Placental epithelial cell (primary cell): ENCODE data around the gene ISG20. TPM values are rescaled to one million over a fixed set of nuclear protein-coding genes. Genes with fewer than 3 reads are reported as not detected.

Source experiments
- small RNA-seq: library from RNA; depleted of rRNA; stranded (forward); fragments of <200 nt; gene quantifications from one replicate; pipeline ENCODE3, GENCODE V24; 2012
- total RNA-seq: library from RNA; depleted of rRNA; stranded (reverse); fragments of >200 nt; gene quantifications from 2 replicates; pipeline ENCODE4 v1.2.3, GENCODE V29; 2012

Gene ISG20
- 0.39 and 0.65 TPM in 2 replicates for total RNA-seq

DNA sequence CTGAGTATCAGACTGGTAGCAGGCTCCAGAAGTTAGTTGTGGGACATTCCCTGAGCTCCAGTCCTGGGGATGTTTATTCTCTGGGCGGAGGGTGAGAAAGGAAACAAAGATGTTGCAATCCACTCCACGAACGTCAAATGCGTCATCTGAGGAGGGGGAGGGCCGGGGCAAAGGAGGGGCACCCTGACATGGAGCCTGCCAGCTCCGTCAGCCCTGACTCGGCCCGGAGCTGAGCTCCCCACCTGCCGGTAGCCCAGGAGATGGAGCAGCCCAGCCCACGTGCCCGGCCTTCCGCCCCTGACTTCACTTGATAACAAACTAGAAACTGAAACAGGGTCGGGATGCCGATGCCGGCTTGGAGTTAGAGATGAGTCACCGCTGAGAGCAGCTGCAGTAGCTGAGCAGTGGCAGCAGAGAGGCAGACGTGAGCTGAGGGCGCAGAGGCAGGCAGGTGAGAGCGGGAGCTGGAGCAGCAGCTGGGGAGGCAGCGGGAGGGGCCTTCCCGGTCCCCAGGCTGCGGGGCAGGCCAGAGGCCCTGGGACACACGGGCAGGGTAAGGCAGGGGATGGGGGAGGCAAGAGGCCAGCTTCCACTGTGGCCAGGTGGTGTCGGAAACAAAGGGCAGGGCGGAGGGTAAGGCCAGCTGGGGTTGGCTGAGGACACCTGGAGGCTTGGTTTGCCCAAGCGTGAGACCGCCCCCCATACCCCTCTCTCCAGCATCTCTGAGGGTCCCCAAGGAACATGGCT is at the start of gene ISG20:
ISG20 (plus strand) TSS at position 391 of the 747 bp plus-strand sequence; CDS start at position 742, 351 bp downstream.

DNA sequence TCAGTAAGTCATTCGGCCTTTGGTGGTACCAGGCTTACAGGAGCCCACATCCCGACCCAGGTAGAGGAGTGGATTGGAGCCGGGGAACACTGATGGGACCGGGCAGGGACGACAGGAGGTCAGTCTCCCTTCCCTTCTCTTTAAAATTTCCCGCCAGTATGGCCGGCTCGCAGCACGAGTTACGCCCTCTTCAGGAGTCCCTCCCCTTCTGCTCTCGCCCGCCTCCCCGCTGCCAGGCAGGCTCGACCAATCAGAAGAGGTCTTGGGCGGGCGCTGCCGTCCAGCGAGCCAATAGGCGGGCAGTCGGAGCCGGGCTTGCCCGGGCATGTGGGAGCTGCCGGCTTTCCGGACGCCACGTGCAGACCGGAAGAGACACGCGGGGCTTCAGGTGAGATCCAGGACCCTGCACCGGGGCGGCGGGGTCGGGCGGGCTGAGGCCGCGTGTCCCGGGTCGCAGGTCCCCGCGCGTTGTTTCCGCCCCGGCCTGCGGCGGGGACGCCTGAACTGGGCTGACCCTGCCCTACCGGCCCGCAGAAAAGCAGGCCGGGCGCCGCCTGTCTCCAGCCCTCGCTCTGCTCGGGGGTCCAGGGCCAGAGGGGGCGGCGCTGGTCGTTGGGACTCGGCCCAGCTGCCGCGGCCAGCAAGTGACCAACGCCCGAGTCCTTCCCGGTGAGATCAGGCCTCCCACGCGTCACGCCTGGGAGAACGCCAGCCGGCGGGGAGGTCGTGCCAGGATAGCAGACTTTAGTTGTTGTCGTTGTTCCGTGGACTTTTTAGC is 17.6 kb upstream of the ISG20 start, which contains the start of gene AEN:
AEN (plus strand) TSS at position 346 of the 778 bp plus-strand sequence. CDS start 4,870 bp downstream, outside the sequence.

Small RNAs within 50 kb of the gene (small RNA-seq; reads per million reads assigned to genes)
- 0.09 reads per million for gene MIR1179
- 0.40 reads per million, percentile 18 among the genes with 10 or more reads in this experiment for gene MIR7-2

Other genes starting within 250 kb of the ISG20 start
- 10.6 and 13.9 TPM in 2 replicates for gene MRPL46, start 171.6 kb upstream of the ISG20 start, total RNA-seq
- gene MRPS11, start 171.3 kb upstream of the ISG20 start, total RNA-seq, result 24.4 and 25.1 TPM in 2 replicates
- gene DET1, start 92.3 kb upstream of the ISG20 start, total RNA-seq, result 4.3 and 5.3 TPM in 2 replicates
- 45.1 and 117 TPM in 2 replicates for gene AEN, start 17.7 kb upstream of the ISG20 start, total RNA-seq
- under 0.01 TPM in 2 replicates for gene ACAN, start 164.4 kb downstream of the ISG20 start, total RNA-seq